Activated B cell treated with CpG ODN at 0.5 μM for 24 hours (primary cell): ENCODE results near the gene FARSA. TPM values are rescaled to one million over a fixed set of nuclear protein-coding genes. Genes with fewer than 3 reads are reported as not detected.
"Not testable (repeated sequence)": the region's sequence is repeated elsewhere in the genome, so short reads cannot be mapped to it uniquely, and the experiment has no call there.

ENCODE experiments used
- ATAC-seq: fragments of 200-7000 bp; cut with Tn5 transposase; one replicate; pipeline ENCODE4 v1.10.0; 2021; ENCODE audit warnings: low read depth, mild to moderate bottlenecking, moderate library complexity
- CTCF ChIA-PET: fragments of 350-600 bp; sonication (Branson Sonifier 250); formaldehyde crosslinking; loops from one replicate; lab custom pipeline; 2021; ENCODE audit warnings: antibody characterized with exemption; lab: Charles Lee
- POLR2A ChIA-PET: fragments of 350-600 bp; sonication (Branson Sonifier 250); formaldehyde crosslinking; loops from one replicate; lab custom pipeline; 2021; ENCODE audit warnings: antibody characterized with exemption; lab: Charles Lee
- DNase-seq: peaks from one replicate; pipeline ENCODE4 v3.0.0; 2022
- H3K27ac Mint-ChIP-seq: one replicate; pipeline ENCODE4 v1.8.0; 2020; ENCODE audit warnings: mixed read lengths
- H3K27me3 Mint-ChIP-seq: one replicate; pipeline ENCODE4 v1.8.0; 2021; ENCODE audit warnings: mixed read lengths
- H3K36me3 Mint-ChIP-seq: one replicate; pipeline ENCODE4 v1.8.0; 2021; ENCODE audit warnings: low read depth, mixed read lengths
- H3K4me1 Mint-ChIP-seq: one replicate; pipeline ENCODE4 v1.8.0; 2021; ENCODE audit warnings: mixed read lengths
- H3K4me3 Mint-ChIP-seq: one replicate; pipeline ENCODE4 v1.8.0; 2020; ENCODE audit warnings: mild to moderate bottlenecking, mixed read lengths
- H3K9me3 Mint-ChIP-seq: one replicate; pipeline ENCODE4 v1.8.0; 2020; ENCODE audit warnings: mixed read lengths
- intact Hi-C: fragments of 100-400 bp; cut with micrococcal nuclease; formaldehyde crosslinking; loops from one replicate; pipeline ENCODE4 v1.15.1; 2024
- total RNA-seq: library from RNA; stranded (reverse); gene quantifications from 2 replicates; pipeline ENCODE4 v1.2.3, GENCODE V29; 2022
- TF ChIP-seq, protein P1 (sequence below): fragments of 200-600 bp; IDR thresholded peaks from one replicate; pipeline ENCODE4 v1.8.0; 2022; ENCODE audit warnings: antibody characterized with exemption, mild to moderate bottlenecking

FARSA gene
- total RNA-seq, 1 donor from 2014 or later = 76.1 TPM

DNA sequence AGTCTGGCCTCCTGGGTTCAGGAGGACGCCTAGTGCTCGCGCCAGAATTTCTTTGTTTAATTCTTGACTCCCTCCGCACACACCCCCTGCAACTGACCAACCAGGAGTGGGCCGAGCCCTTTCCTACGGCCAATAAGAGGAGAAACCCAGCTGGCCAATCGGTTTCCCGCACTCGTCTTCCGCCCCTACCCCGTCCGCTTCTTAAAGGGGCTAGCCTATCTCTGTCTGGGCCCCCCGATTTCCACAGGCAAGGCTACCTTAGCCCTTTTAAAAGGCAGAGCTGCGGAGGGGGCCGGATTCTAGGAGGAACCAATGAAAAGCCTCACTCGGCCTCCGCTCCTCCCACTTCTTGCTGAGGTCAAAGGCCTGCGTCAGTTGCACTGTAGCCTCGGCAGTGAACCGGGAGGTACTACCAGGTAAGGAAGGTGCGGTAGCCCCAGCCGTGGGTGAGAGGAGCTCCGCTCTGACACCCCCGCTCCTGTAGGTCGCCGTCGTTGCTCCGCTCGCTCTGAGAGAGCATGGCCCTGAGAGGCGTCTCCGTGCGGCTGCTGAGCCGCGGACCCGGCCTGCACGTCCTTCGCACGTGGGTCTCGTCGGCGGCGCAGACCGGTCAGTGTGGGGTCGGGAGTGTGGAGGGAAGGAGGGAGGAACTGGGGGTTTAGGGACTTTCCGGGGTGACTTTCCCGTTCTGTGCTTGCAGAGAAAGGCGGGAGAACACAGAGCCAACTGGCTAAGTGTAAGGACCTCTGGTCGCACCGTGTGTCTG, 42.5 kb downstream of the FARSA start, which contains the start of gene GCDH:
Gene GCDH (plus strand): TSS at position 374 of the 766 bp plus-strand sequence. CDS start 145 bp downstream, at position 519.
- ATAC-seq = peak; percentile 93
- POLR2A ChIA-PET = interaction anchor here (0.5 to 2.4 kb wide), 29 partner anchors 9 to 1542 kb away, joined by 3 to 58 read pairs (median 5); partner anchors contain the start of genes CALR, DHPS, DNASE2 and FARSA
- intact Hi-C loops = loop anchor here (1.0 to 2.0 kb wide), 7 partner anchors 10 to 204 kb away; partner anchors contain the start of genes CALR, DNASE2, FARSA and GADD45GIP1

DNA sequence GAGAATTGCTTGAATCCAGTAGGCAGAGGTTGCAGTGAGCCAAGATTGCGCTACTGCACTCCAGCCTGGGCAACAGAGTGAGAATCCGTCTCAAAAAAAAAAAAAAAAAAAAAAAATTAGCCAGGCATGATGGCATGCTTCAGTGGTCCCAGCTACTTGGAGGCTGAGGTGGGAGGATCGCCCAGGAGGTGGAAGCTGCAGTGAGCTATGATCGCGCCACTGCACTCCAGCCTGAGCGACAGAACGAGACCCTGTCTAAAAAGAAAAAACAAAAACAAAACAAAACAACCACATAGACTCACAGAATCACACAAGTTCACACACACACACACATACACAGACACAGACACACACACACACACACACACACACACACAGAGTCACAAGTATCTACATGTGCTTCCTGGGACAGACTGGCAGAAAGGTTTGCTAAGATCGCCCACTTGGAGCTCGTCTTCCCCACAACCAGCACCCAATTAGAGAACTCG, 43.2 kb downstream of the FARSA start:
- not testable (repeated sequence) for H3K27me3 Mint-ChIP-seq, DNase-seq, H3K9me3 Mint-ChIP-seq, ATAC-seq
- Mint-ChIP-seq H3K27ac (peak overlapping the region; percentile 90), H3K36me3 (peaks cover 31% of the 10 kb centered on the region), H3K4me3 (peak overlapping the region; percentile 98), H3K4me1 (peaks cover 21% of the 10 kb centered on the region)
- POLR2A ChIA-PET = interaction anchor here (0.6 to 2.4 kb wide), 26 partner anchors 9 to 891 kb away, joined by 3 to 58 read pairs (median 6); partner anchors contain the start of genes CALR, DHPS, DNASE2 and FARSA
- CTCF ChIA-PET = interaction anchor here (0.9 to 1.7 kb wide), 3 partner anchors 23 to 124 kb away, joined by 3 to 5 read pairs (median 3); no protein-coding TSS in a partner anchor
- intact Hi-C loops = loop anchor here (1.0 to 2.0 kb wide), 3 partner anchors 9 to 204 kb away; partner anchors contain the start of gene DNASE2

More for the DNA sequence above, 42.5 kb downstream of the FARSA start, which contains the start of gene GCDH:
- no peaks in the 10 kb centered on the region for H3K9me3 Mint-ChIP-seq
- peak within 1 kb of the TSS; percentile 98 for H3K4me3 Mint-ChIP-seq
- CTCF ChIA-PET = interaction anchor here (0.6 to 1.7 kb wide), 4 partner anchors 8 to 125 kb away, joined by 3 to 5 read pairs (median 3); no protein-coding TSS in a partner anchor
- peaks cover 33% of the 10 kb centered on the region for H3K36me3 Mint-ChIP-seq
- no peaks in the 10 kb centered on the region for H3K27me3 Mint-ChIP-seq
- peaks cover 21% of the 10 kb centered on the region for H3K4me1 Mint-ChIP-seq
- TF ChIP-seq, protein P1, sequence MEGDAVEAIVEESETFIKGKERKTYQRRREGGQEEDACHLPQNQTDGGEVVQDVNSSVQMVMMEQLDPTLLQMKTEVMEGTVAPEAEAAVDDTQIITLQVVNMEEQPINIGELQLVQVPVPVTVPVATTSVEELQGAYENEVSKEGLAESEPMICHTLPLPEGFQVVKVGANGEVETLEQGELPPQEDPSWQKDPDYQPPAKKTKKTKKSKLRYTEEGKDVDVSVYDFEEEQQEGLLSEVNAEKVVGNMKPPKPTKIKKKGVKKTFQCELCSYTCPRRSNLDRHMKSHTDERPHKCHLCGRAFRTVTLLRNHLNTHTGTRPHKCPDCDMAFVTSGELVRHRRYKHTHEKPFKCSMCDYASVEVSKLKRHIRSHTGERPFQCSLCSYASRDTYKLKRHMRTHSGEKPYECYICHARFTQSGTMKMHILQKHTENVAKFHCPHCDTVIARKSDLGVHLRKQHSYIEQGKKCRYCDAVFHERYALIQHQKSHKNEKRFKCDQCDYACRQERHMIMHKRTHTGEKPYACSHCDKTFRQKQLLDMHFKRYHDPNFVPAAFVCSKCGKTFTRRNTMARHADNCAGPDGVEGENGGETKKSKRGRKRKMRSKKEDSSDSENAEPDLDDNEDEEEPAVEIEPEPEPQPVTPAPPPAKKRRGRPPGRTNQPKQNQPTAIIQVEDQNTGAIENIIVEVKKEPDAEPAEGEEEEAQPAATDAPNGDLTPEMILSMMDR = no peak
- DNase-seq = peak; percentile 81
- peak within 1 kb of the TSS; percentile 90 for H3K27ac Mint-ChIP-seq

DNA sequence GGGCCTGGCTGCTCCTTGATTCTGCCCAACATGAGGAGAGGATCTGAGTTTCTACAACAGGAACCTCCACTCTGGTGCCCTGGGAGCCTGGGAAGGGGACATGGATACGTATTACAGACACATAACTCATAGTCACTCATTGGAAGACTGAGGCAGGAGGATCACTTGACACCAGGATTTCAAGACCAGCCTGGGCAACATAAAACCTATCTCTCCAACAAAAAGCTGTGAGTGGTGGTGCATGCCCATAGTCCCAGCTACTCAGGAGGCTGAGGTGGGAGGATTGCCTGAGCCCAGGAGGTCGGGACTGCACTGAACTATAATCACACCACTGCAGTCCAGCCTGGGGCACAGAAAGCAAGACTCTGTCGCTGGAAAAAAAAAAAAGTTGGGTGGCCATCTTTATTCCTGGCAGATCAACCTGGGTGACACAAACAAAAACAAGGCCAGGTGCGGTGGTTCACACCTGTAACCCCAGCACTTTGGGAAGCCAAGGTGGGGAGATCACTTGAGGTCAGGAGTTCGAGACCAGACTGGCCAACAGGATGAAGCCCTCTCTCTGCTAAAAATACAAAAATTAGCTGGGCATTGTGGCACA, 45.4 kb downstream of the FARSA start:
- Mint-ChIP-seq H3K27me3 (no peaks in the 10 kb centered on the region), H3K36me3 (peaks cover 9% of the 10 kb centered on the region), H3K4me1 (peaks cover 34% of the 10 kb centered on the region), H3K4me3 (no peak overlapping the region), H3K9me3 (no peaks in the 10 kb centered on the region), H3K27ac (no peak overlapping the region)
- DNase-seq (no peak), ATAC-seq (no peak)
- ChIA-PET POLR2A (interaction anchor here (0.9 to 1.7 kb wide), 2 partner anchors 46 to 50 kb away, joined by 3 to 4 read pairs; partner anchors contain the start of genes CALR and FARSA), CTCF (interaction anchor here (0.5 to 1.3 kb wide), 2 partner anchors 82 to 89 kb away, joined by 3 read pairs; partner anchors contain the start of gene RNASEH2A)
- intact Hi-C loops = no loop called here
- TF ChIP-seq, protein P1 = no peak

DNA sequence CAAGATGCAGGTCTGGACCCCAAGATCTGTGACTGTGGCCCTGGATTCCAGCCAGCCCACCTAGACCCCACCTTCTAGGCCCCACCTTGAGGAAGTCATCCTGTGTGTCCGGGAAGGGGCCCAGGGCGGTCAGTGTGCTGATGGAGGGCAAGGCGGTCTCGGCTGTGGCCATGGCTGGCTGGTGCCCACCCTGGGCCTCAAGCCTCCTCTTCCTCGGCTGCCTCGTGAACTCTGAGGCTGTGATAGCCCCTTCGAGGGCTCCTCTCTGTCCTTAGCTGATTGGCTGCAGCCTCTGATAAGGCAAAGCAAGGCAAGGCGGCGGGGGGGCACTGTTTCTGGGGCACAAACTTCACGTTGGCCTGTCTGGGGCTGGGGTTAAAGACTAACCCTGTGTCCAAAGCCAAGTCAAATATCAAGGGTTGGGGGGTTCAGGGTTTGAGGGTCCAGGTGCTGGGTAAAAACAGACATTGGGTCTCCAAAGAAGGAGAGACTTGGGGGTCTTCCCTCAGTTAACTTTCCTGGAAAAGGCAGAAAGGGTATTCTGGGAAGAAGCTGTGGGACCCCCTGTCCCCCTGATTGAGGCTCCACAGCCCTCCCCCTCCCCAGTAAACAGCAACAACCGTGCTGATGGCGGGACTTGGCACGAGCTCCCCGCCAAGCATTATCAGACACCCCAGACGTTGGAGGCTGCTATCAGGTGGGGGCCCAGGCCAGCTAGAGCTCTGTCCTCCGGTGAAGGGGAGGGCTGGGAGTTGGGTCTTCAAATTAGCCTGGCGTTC, 46.4 kb downstream of the FARSA start, which contains the start of gene KLF1:
Gene KLF1 (minus strand): TSS at position 233 of the 779 bp plus-strand sequence. CDS start 61 bp downstream, at position 172.
- DNase-seq = no peak
- Mint-ChIP-seq H3K27ac (no peak within 1 kb of the TSS), H3K4me3 (peak within 1 kb of the TSS; percentile 35), H3K4me1 (peaks cover 36% of the 10 kb centered on the region), H3K9me3 (peaks cover 2% of the 10 kb centered on the region), H3K27me3 (no peaks in the 10 kb centered on the region), H3K36me3 (peaks cover 8% of the 10 kb centered on the region)
- ATAC-seq = no peak
- intact Hi-C loops = no loop called here
- ChIA-PET CTCF (interaction anchor here (0.5 kb wide), 1 partner anchor 81 kb away, joined by 3 read pairs; the partner anchor contains the start of gene RNASEH2A), POLR2A (interaction anchor here (0.5 to 0.9 kb wide), 3 partner anchors 47 to 74 kb away, joined by 3 to 6 read pairs (median 3); partner anchors contain the start of gene FARSA)
- TF ChIP-seq, protein P1 = no peak
